ENCODE measurements around the gene PTGDR.
A peak's percentile ranks its signal among the peaks of the same experiment; 100 is the strongest.

PTGDR gene

GRCh38 chr14:52312931-52313355 lies 45.4 kb downstream of the PTGDR start:
- no peak for DNase-seq (ENCODE audit: low read depth)

- DNase-seq (ENCODE audit: low read depth), result no peak
Observed at GRCh38 chr14:52313462-52313861, 46.0 kb downstream of the PTGDR start.

GRCh38 chr14:52313903-52314594 lies 46.6 kb downstream of the PTGDR start, which contains the start of gene PTGER2:
PTGER2 (plus strand) TSS chr14:52314312; CDS start chr14:52314549, 237 bp downstream.
- peak; percentile 60 for DNase-seq (ENCODE audit: low read depth)

- DNase-seq (ENCODE audit: low read depth), result peak; percentile 13
Observed at GRCh38 chr14:52314595-52315354, 47.3 kb downstream of the PTGDR start.

- DNase-seq (ENCODE audit: low read depth), result peak; percentile 8
Observed at GRCh38 chr14:52315355-52315718, 47.8 kb downstream of the PTGDR start.

- no peak for DNase-seq (ENCODE audit: low read depth)
Observed at GRCh38 chr14:52318062-52318461, 50.6 kb downstream of the PTGDR start.

GRCh38 chr14:52318826-52319645 lies 51.5 kb downstream of the PTGDR start:
- DNase-seq (ENCODE audit: low read depth), result no peak

- no peak for DNase-seq (ENCODE audit: low read depth)
Observed at GRCh38 chr14:52319919-52320318, 52.4 kb downstream of the PTGDR start.

GRCh38 chr14:52325126-52325525 lies 57.6 kb downstream of the PTGDR start:
- DNase-seq (ENCODE audit: low read depth), result no peak

GRCh38 chr14:52325630-52326029 lies 58.1 kb downstream of the PTGDR start:
- DNase-seq (ENCODE audit: low read depth), result no peak

All from stimulated activated CD8-positive, alpha-beta memory T cell treated with anti-CD3 and anti-CD28 coated beads, Interleukin-12 subunit alpha, Interleukin-12 subunit beta, amount 100 ng/mL, for 1 hour (primary cell).